HEK293 (cell line): ENCODE measurements around the gene CACNB4.

Experiments used
- CTCF ChIA-PET: fragments of 350-600 bp; formaldehyde crosslinking; extraction: SDS; loops from one replicate; lab custom pipeline; 2021; ENCODE audit warnings: antibody characterized with exemption; lab: Yijun Ruan, JAX
- POLR2A ChIA-PET: fragments of 300-600 bp; formaldehyde crosslinking; extraction: SDS; loops from one replicate; lab custom pipeline; 2020; ENCODE audit warnings: antibody characterized with exemption, inconsistent platforms; lab: Yijun Ruan, JAX
- H3K27ac ChIP-seq: fragments of 200-500 bp; sonication (Bioruptor generic); 2 replicates; pipeline ENCODE4 v1.5.1; 2014; ENCODE audit warnings: low read depth, low read length, control low read depth, inconsistent platforms; ENCODE audit errors: extremely low read depth
- H3K36me3 ChIP-seq, 2 experiments: fragments of 200-500 bp in 1 of 2; sonication (Bioruptor generic) in 1 of 2; 1 replicate in 1 of 2; 2 replicates in 1 of 2; pipeline ENCODE4 v1.5.1; 2014 to 2017; ENCODE audit warnings: inconsistent platforms in 2 of 2, low read length in 2 of 2; ENCODE audit not compliant: control insufficient read depth in 2 of 2, insufficient read depth in 1 of 2
- H3K4me1 ChIP-seq: fragments of 200-500 bp; sonication (Bioruptor generic); 2 replicates; pipeline ENCODE4 v1.5.1; 2014; ENCODE audit warnings: mild to moderate bottlenecking, low read length, inconsistent platforms; ENCODE audit not compliant: control insufficient read depth, insufficient read depth
- H3K4me3 ChIP-seq: 2 replicates; pipeline ENCODE4 v1.5.1; 2011; ENCODE audit warnings: low read depth, mild to moderate bottlenecking, control low read depth, low read length, moderate library complexity
- H3K9me3 ChIP-seq: fragments of 200-500 bp; sonication (Bioruptor generic); 2 replicates; pipeline ENCODE4 v1.5.1; 2014; ENCODE audit warnings: low read depth, low read length, inconsistent platforms; ENCODE audit not compliant: control insufficient read depth, insufficient read depth
- BCL11B ChIP-seq: fragments of 450-650 bp; formaldehyde crosslinking; IDR thresholded peaks from 2 replicates; pipeline ENCODE4 v1.5.1; 2016; ENCODE audit warnings: low read depth, missing biosample characterization, missing genetic modification characterization
- GFI1B ChIP-seq: fragments of 450-650 bp; formaldehyde crosslinking; IDR thresholded peaks from 2 replicates; pipeline ENCODE4 v1.5.1; 2016; ENCODE audit warnings: missing biosample characterization, missing genetic modification characterization
- GLI2 ChIP-seq: fragments of 450-650 bp; formaldehyde crosslinking; IDR thresholded peaks from 2 replicates; pipeline ENCODE4; 2017; ENCODE audit warnings: missing biosample characterization, missing genetic modification characterization, low read depth, borderline replicate concordance
- GLIS1 ChIP-seq: fragments of 450-650 bp; formaldehyde crosslinking; IDR thresholded peaks from 2 replicates; pipeline ENCODE4 v1.5.1; 2016; ENCODE audit warnings: missing biosample characterization, missing genetic modification characterization
- KLF1 ChIP-seq: fragments of 450-650 bp; formaldehyde crosslinking; IDR thresholded peaks from 2 replicates; pipeline ENCODE4 v1.5.1; 2016; ENCODE audit warnings: missing biosample characterization, missing genetic modification characterization
- MYNN ChIP-seq: fragments of 450-650 bp; formaldehyde crosslinking; IDR thresholded peaks from 2 replicates; pipeline ENCODE4 v1.5.1; 2016; ENCODE audit warnings: missing biosample characterization, missing genetic modification characterization, borderline replicate concordance
- MZF1 ChIP-seq: fragments of 450-650 bp; formaldehyde crosslinking; IDR thresholded peaks from 2 replicates; pipeline ENCODE4 v1.5.1; 2017; ENCODE audit warnings: missing biosample characterization, missing genetic modification characterization, borderline replicate concordance
- RBAK ChIP-seq: fragments of 450-650 bp; formaldehyde crosslinking; IDR thresholded peaks from 2 replicates; pipeline ENCODE4 v1.5.1; 2016; ENCODE audit warnings: missing biosample characterization, missing genetic modification characterization
- SP3 ChIP-seq: fragments of 450-650 bp; formaldehyde crosslinking; IDR thresholded peaks from 2 replicates; pipeline ENCODE4 v1.5.1; 2016; ENCODE audit warnings: missing biosample characterization, missing genetic modification characterization
- YY1 ChIP-seq: fragments of 450-650 bp; formaldehyde crosslinking; IDR thresholded peaks from 2 replicates; pipeline ENCODE4 v1.5.1; 2018; ENCODE audit warnings: missing biosample characterization, missing genetic modification characterization
- ZBTB11 ChIP-seq: fragments of 450-650 bp; formaldehyde crosslinking; conservative IDR thresholded peaks from 2 replicates; pipeline ENCODE4 v1.5.1; 2016; ENCODE audit warnings: low read depth, missing biosample characterization, missing genetic modification characterization
- ZBTB17 ChIP-seq: fragments of 450-650 bp; formaldehyde crosslinking; IDR thresholded peaks from 2 replicates; pipeline ENCODE4 v1.5.1; 2016; ENCODE audit warnings: missing biosample characterization, missing genetic modification characterization
- ZBTB48 ChIP-seq: fragments of 450-650 bp; formaldehyde crosslinking; IDR thresholded peaks from 2 replicates; pipeline ENCODE4 v1.5.1; 2016; ENCODE audit warnings: missing biosample characterization, missing genetic modification characterization
- ZBTB49 ChIP-seq: fragments of 450-650 bp; formaldehyde crosslinking; IDR thresholded peaks from 2 replicates; pipeline ENCODE4 v1.5.1; 2016; ENCODE audit warnings: missing biosample characterization, missing genetic modification characterization, low read depth
- ZEB2 ChIP-seq: fragments of 450-650 bp; formaldehyde crosslinking; IDR thresholded peaks from 2 replicates; pipeline ENCODE4 v1.5.1; 2016; ENCODE audit warnings: missing biosample characterization, missing genetic modification characterization
- ZNF140 ChIP-seq: fragments of 450-650 bp; formaldehyde crosslinking; IDR thresholded peaks from 2 replicates; pipeline ENCODE4 v1.5.1; 2016; ENCODE audit warnings: missing biosample characterization, missing genetic modification characterization
- ZNF16 ChIP-seq: fragments of 450-650 bp; formaldehyde crosslinking; IDR thresholded peaks from 2 replicates; pipeline ENCODE4 v1.5.1; 2016; ENCODE audit warnings: low read depth, missing biosample characterization, missing genetic modification characterization
- ZNF211 ChIP-seq: fragments of 450-650 bp; formaldehyde crosslinking; IDR thresholded peaks from 2 replicates; pipeline ENCODE4 v1.5.1; 2016; ENCODE audit warnings: low read depth, missing biosample characterization, missing genetic modification characterization
- ZNF223 ChIP-seq: fragments of 450-650 bp; formaldehyde crosslinking; IDR thresholded peaks from 2 replicates; pipeline ENCODE4 v1.5.1; 2016; ENCODE audit warnings: missing biosample characterization, missing genetic modification characterization
- ZNF248 ChIP-seq: fragments of 450-650 bp; formaldehyde crosslinking; IDR thresholded peaks from 2 replicates; pipeline ENCODE4 v1.5.1; 2017; ENCODE audit warnings: missing biosample characterization, missing genetic modification characterization
- ZNF266 ChIP-seq: fragments of 450-650 bp; formaldehyde crosslinking; IDR thresholded peaks from 2 replicates; pipeline ENCODE4 v1.5.1; 2016; ENCODE audit warnings: missing biosample characterization, missing genetic modification characterization, low read depth
- ZNF280D ChIP-seq: fragments of 450-650 bp; formaldehyde crosslinking; IDR thresholded peaks from 2 replicates; pipeline ENCODE4 v1.5.1; 2016; ENCODE audit warnings: missing biosample characterization, missing genetic modification characterization
- ZNF37A ChIP-seq: fragments of 450-650 bp; IDR thresholded peaks from 2 replicates; pipeline ENCODE4 v1.5.1; 2018; ENCODE audit warnings: missing biosample characterization, missing genetic modification characterization
- ZNF501 ChIP-seq: fragments of 450-650 bp; formaldehyde crosslinking; IDR thresholded peaks from 2 replicates; pipeline ENCODE4 v1.5.1; 2016; ENCODE audit warnings: missing biosample characterization, missing genetic modification characterization
- ZNF510 ChIP-seq: fragments of 450-650 bp; formaldehyde crosslinking; IDR thresholded peaks from 2 replicates; pipeline ENCODE4 v1.5.1; 2018; ENCODE audit warnings: mild to moderate bottlenecking, missing genetic modification characterization, missing biosample characterization; ENCODE audit not compliant: insufficient replicate concordance
- ZNF560 ChIP-seq: fragments of 450-650 bp; formaldehyde crosslinking; IDR thresholded peaks from 2 replicates; pipeline ENCODE4 v1.5.1; 2017; ENCODE audit warnings: missing biosample characterization, missing genetic modification characterization, borderline replicate concordance
- ZNF623 ChIP-seq: fragments of 450-650 bp; formaldehyde crosslinking; IDR thresholded peaks from 2 replicates; pipeline ENCODE4 v1.5.1; 2016; ENCODE audit warnings: missing biosample characterization, missing genetic modification characterization
- ZNF677 ChIP-seq: fragments of 450-650 bp; IDR thresholded peaks from 2 replicates; pipeline ENCODE4 v1.5.0; 2018; ENCODE audit warnings: missing biosample characterization, mild to moderate bottlenecking, missing genetic modification characterization, moderate library complexity
- ZNF777 ChIP-seq: fragments of 450-650 bp; formaldehyde crosslinking; IDR thresholded peaks from 2 replicates; pipeline ENCODE4 v1.5.1; 2017; ENCODE audit warnings: missing biosample characterization, missing genetic modification characterization, borderline replicate concordance
- ZNF830 ChIP-seq: fragments of 450-650 bp; IDR thresholded peaks from 2 replicates; pipeline ENCODE4 v1.5.0; 2018; ENCODE audit warnings: missing biosample characterization, missing genetic modification characterization, low read depth, mild to moderate bottlenecking, moderate library complexity

Gene CACNB4

GRCh38 chr2:152067823-152068222 is 31.0 kb downstream of the CACNB4 start:
- no peaks in the 10 kb centered on the region for H3K36me3 ChIP-seq
- ChIA-PET CTCF (no interaction called here), POLR2A (no interaction called here)
- no peaks in the 10 kb centered on the region for H3K9me3 ChIP-seq
- H3K4me1 ChIP-seq: no peaks in the 10 kb centered on the region
- H3K4me3 ChIP-seq: no peak overlapping the region
- H3K27ac ChIP-seq: no peak overlapping the region
- no peak for TF ChIP-seq ZNF623 (tag by site-specific recombination)
- TF ChIP-seq ZNF266 (tag by site-specific recombination): no peak
- TF ChIP-seq SP3 (tag by site-specific recombination): no peak
- no peak for TF ChIP-seq YY1 (tag by site-specific recombination)
- no peak for TF ChIP-seq GLIS1 (tag by site-specific recombination)
- TF ChIP-seq BCL11B: no peak
- TF ChIP-seq GFI1B (tag by site-specific recombination): no peak
- TF ChIP-seq ZNF248 (tag by site-specific recombination): no peak
- no peak for TF ChIP-seq ZBTB48
- no peak for TF ChIP-seq GLI2 (tag by site-specific recombination)
- TF ChIP-seq ZNF37A (tag by site-specific recombination): no peak
- no peak for TF ChIP-seq ZBTB17 (tag by site-specific recombination)
- no peak for TF ChIP-seq ZNF223 (tag by site-specific recombination)
- no peak for TF ChIP-seq ZNF777
- no peak for TF ChIP-seq ZNF16
- no peak for TF ChIP-seq MZF1 (tag by site-specific recombination)
- no peak for TF ChIP-seq ZEB2
- TF ChIP-seq ZNF510 (tag by site-specific recombination): no peak
- TF ChIP-seq ZBTB11 (tag by site-specific recombination): no peak
- TF ChIP-seq ZNF501: no peak

- no peaks in the 10 kb centered on the region for H3K9me3 ChIP-seq
- H3K4me1 ChIP-seq: no peaks in the 10 kb centered on the region
- POLR2A ChIA-PET: no interaction called here
- H3K36me3 ChIP-seq: no peaks in the 10 kb centered on the region
- CTCF ChIA-PET: no interaction called here
- TF ChIP-seq ZNF830: no peak
- TF ChIP-seq ZNF677 (tag by site-specific recombination): no peak
- no peak for TF ChIP-seq ZNF280D (tag by site-specific recombination)
- TF ChIP-seq RBAK (tag by site-specific recombination): no peak
- no peak for TF ChIP-seq ZBTB49 (tag by site-specific recombination)
- TF ChIP-seq ZNF560 (tag by site-specific recombination): no peak
- TF ChIP-seq ZNF211 (tag by site-specific recombination): no peak
- TF ChIP-seq ZNF140: no peak
- TF ChIP-seq MYNN: no peak
- no peak for TF ChIP-seq KLF1 (tag by site-specific recombination)
- no peak overlapping the region for H3K27ac ChIP-seq
- no peak overlapping the region for H3K4me3 ChIP-seq
These were observed 32.9 kb downstream of the CACNB4 start for GRCh38 chr2:152065945-152066344.
